ENCODE measurements around the gene DCTN1.
A peak's percentile ranks its signal among the peaks of the same experiment; 100 is the strongest.
"Not testable (repeated sequence)": the region's sequence is repeated elsewhere in the genome, so short reads cannot be mapped to it uniquely, and the experiment has no call there.

The DCTN1 gene

DNA sequence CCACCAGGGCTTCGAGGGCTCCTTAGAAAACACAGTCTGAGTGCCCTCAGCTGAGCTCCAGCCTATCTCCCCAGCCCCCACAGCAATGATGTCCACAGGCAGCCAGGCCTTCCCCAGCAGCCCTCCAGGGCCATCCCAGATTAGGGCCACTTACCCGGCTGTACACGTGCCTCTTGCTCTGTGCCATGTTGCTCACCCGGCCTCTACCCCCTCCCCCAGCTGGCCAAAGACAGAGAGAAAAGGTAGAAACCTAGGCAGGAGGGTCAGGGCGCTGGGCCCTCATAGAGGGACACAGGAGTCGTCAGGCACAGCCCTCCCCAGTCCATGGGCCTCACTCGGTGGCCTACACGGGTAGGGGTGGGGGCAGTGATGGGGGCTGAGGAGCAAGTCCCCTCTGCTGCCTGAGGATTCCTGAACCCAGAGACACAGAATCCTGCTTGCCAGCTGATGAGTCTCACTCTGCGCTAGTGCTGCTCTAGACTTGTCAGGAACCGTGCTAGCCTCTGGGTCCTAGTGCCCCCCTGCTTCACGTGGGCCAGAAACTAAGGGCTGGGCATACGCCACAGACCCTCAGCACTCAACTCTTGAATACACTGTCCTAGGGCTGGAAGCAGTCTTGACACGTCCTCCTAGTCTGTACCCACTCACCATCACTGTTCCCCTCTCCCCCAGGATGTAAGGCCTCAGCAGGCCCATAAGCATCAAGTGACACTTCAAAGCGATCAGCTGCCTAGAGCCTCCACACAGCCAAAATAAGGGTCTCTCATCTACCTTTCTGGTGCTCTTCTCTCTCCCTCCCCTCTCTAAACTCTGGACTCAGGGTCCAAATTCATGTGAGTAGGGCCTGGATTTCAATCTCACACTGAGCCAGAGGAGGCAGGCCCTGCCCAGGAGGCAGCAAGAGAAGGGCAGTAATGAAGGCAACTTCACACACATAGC is at the start of gene DCTN1:
DCTN1 (minus strand) TSS at position 461 of the 939 bp plus-strand sequence; CDS start at position 187, 274 bp downstream.
- H3K4me3 ChIP-seq = no peak within 1 kb of the TSS
- in situ Hi-C loops (cut with MboI; ENCODE audit: low sequenced_read_pairs) = no loop called here
- peaks cover 21% of the 10 kb centered on the region for H3K36me3 ChIP-seq (replicated peaks)
- peak in 1 of 2 experiments; percentile 50 for DNase-seq (ENCODE audit: low spot score in 2 of 2)
- H3K9me3 ChIP-seq = no peaks in the 10 kb centered on the region
- no peaks in the 10 kb centered on the region for H3K4me1 ChIP-seq
- H3K27me3 ChIP-seq (ENCODE audit: low read depth) = no peaks in the 10 kb centered on the region

DNA sequence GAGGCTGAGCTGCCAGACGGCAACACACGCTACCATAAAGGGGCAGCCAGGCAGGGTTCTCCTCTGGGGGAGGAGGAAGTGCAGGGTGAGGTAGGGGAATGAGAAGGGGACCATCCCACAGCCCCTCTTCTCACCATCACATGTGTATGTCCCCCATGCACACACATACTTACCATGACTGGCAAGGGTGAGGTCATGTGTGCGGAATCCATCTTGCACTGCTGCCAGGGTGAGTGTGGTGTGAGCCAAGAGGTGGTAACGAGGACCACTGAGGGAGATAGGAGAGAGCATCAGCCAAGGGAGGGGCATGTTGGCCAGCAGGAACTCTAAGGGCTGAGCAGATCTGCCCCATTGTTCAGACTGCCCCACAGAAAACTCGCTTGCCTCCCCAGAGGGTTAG is 48.6 kb upstream of the DCTN1 start:
- no peak overlapping the region for H3K4me3 ChIP-seq
- in situ Hi-C loops (cut with MboI; ENCODE audit: low sequenced_read_pairs) = no loop called here
- DNase-seq (ENCODE audit: low spot score in 2 of 2) = no peak
- H3K36me3 ChIP-seq (replicated peaks) = peaks cover 31% of the 10 kb centered on the region
- H3K4me1 ChIP-seq = no peaks in the 10 kb centered on the region
- no peaks in the 10 kb centered on the region for H3K27me3 ChIP-seq (ENCODE audit: low read depth)
- no peaks in the 10 kb centered on the region for H3K9me3 ChIP-seq

DNA sequence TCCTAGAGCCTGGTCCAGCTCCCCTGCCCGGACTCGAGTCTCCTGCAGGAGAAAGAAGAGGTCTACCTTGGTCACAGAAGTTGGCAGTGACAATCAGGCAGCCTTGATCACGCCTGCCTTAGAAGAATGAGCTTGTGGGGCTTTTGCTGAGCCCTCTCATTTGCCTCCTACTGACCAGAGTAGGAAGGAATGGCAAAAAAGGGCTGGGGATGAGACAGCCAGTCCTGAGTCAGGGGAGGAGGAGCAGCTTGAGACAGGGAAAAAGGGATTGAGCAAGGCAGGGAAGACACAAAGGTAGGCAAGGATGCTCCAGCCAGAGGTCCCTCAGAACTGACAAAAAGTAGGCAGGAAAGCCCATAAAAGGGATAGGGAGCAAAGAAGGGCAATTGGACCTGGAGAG is 47.4 kb upstream of the DCTN1 start:
- DNase-seq (ENCODE audit: low spot score in 2 of 2) = no peak
- H3K4me3 ChIP-seq = no peak overlapping the region
- no peaks in the 10 kb centered on the region for H3K9me3 ChIP-seq
- no peaks in the 10 kb centered on the region for H3K27me3 ChIP-seq (ENCODE audit: low read depth)
- peaks cover 31% of the 10 kb centered on the region for H3K36me3 ChIP-seq (replicated peaks)
- H3K4me1 ChIP-seq = no peaks in the 10 kb centered on the region
- in situ Hi-C loops (cut with MboI; ENCODE audit: low sequenced_read_pairs) = no loop called here

DNA sequence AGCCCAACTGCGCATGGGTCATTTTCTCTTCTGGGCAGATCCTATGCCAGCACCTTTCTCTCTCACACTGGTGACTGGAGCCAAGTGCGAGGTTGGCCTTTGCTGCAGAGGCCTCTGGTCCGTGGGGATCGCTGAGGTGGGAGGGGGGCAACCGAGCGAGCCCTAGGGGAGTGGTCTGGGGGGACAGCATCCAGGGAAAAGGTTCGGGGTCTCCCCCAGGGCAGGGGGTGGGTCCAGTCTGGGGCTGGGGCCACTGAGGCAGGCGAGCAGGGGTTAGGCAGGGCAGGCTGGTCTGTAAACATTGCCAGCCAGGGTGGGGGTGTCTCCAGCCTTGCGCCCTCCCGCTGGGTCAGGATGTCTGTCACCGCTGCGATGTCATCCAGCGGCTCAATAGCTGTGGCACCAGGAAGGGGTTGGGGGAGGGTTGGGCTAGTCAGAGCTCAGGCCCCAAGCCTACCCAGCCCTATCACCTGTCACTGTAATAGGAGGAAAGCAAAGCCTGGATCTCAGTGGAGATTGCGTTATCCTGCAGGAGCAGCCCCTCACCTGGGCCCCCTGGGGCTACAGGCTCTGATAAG is 46.2 kb upstream of the DCTN1 start:
- in situ Hi-C loops (cut with MboI; ENCODE audit: low sequenced_read_pairs) = no loop called here
- H3K4me1 ChIP-seq = no peaks in the 10 kb centered on the region; the same call in 1 of the 2 replicates
- no peak for DNase-seq (ENCODE audit: low spot score in 2 of 2)
- no peaks in the 10 kb centered on the region for H3K27me3 ChIP-seq (ENCODE audit: low read depth)
- H3K9me3 ChIP-seq = no peaks in the 10 kb centered on the region
- H3K4me3 ChIP-seq = no peak overlapping the region
- H3K36me3 ChIP-seq (replicated peaks) = peaks cover 31% of the 10 kb centered on the region

DNA sequence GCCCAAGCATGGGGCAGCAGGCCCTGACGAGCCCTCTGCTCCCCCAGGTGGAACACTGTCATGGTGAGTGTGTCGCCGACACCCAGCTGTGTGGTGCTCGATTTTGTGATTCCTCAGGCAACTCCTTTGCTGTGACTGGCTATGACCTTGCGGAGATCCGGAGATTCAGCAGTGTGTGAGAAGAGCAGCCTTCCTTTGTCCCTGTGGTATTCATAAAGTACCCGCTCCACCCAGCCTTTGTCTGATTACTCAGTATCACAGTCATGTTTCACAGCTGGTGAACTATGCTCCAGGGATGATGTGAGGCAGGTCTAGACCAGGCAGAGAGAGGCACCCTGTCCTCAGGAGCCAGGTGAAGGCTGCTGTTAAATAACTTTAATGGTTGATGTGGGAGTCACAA is 45.4 kb upstream of the DCTN1 start:
- DNase-seq (ENCODE audit: low spot score in 2 of 2) = no peak
- no peak overlapping the region for H3K4me3 ChIP-seq
- H3K36me3 ChIP-seq (replicated peaks) = peaks cover 31% of the 10 kb centered on the region
- in situ Hi-C loops (cut with MboI; ENCODE audit: low sequenced_read_pairs) = no loop called here
- H3K4me1 ChIP-seq = no peaks in the 10 kb centered on the region; the same call in 1 of the 2 replicates
- no peaks in the 10 kb centered on the region for H3K27me3 ChIP-seq (ENCODE audit: low read depth)
- no peaks in the 10 kb centered on the region for H3K9me3 ChIP-seq

DNA sequence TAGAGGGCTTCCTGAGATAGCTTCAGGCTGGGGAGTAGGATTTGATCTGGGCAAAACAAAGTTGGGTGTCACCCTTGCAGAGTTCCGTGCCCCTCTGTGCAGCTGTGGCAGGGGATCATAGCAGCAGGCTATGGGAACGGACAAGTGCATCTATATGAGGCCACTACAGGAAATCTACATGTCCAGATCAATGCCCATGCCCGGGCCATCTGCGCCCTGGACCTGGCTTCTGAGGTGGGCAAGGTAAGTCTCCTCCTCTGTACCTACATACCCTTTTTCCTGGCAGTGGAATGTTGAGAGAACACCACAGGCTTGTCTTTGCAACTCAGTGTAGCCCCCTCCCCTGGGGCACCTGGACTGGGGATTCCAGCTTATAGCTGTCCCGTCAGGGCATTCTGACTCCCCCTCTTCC is 44.9 kb upstream of the DCTN1 start:
- no peaks in the 10 kb centered on the region for H3K27me3 ChIP-seq (ENCODE audit: low read depth)
- H3K9me3 ChIP-seq = no peaks in the 10 kb centered on the region
- peaks cover 31% of the 10 kb centered on the region for H3K36me3 ChIP-seq (replicated peaks)
- no peak for DNase-seq (ENCODE audit: low spot score in 2 of 2)
- H3K4me1 ChIP-seq = no peaks in the 10 kb centered on the region; the same call in 1 of the 2 replicates
- in situ Hi-C loops (cut with MboI; ENCODE audit: low sequenced_read_pairs) = no loop called here
- no peak overlapping the region for H3K4me3 ChIP-seq

DNA sequence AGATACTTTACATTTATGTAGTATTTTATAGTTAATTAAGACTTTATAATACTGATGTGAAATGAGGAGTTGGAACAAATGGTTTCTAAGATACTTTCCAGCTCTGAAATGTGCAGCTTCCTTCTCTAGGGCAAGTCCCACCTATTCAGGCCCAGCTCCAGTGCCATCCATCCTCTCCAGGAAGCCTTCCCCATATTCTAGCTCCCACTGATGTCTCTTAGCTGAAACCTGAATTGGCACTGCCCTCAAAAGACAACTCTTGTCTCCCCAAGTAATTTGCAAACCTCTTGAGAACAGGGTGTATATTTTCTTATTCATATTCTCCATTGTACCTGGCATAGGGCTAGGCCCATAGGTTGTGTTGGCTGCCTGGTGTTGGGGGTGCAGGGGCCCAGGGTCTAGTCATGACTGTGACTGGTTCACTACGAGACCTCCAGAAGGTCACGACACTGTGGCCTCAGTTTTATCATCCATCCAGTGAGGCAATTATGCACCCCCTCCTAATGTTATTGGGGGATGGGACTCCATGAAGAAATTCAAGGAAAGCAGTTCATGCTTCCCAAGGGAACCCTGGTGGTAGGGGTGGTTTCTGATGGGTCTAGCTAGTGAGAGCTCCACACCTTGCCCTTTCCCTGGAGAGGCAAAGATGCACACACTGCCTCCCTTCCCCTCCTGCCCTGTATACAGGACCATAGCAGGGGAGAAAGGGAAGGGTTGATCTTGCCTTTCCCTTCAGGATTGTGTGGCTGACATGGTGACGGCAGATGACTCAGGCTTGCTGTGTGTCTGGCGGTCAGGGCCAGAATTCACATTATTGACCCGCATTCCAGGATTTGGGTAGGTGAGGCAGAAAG is 44.3 kb upstream of the DCTN1 start:
- H3K9me3 ChIP-seq = no peaks in the 10 kb centered on the region
- no peaks in the 10 kb centered on the region for H3K27me3 ChIP-seq (ENCODE audit: low read depth)
- H3K4me1 ChIP-seq = no peaks in the 10 kb centered on the region; the same call in 1 of the 2 replicates
- peaks cover 26% of the 10 kb centered on the region for H3K36me3 ChIP-seq (replicated peaks)
- H3K4me3 ChIP-seq = no peak overlapping the region
- in situ Hi-C loops (cut with MboI; ENCODE audit: low sequenced_read_pairs) = no loop called here
- DNase-seq (ENCODE audit: low spot score in 2 of 2) = no peak

DNA sequence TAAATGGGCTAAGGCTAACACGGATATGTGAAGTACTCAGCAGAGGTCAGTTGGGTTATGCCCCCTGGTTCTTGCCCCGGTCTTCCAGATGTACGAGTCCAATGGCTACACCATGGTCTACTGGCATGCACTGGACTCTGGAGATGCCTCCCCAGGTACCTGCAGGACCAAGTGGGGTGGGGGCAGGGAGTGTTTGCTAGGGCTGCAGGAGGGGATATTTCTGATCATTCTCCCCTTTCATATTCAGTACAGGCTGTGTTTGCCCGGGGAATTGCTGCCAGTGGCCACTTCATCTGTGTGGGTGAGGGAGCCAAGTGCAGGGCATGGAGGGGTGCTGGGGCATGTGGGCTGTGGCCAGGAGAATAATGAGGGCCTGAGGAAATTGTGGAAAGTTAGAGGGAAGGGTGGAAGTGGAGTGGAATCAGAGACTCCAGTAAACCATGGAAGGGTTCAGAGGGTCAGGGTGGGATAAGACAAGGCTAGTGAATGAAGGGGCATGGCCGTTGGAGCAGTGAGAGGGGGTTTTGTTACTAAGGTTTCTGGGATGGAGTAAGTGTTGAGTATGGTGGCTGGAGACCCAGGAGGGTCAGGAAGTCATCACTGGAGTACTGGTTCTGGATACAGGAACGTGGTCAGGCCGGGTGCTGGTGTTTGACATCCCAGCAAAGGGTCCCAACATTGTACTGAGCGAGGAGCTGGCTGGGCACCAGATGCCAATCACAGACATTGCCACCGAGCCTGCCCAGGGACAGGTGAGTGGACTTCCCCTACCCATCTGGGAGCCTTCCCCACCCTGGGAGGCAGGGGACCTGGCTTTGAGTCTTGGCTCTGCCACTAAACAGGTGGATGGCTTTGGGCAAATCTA is 43.4 kb upstream of the DCTN1 start:
- DNase-seq (ENCODE audit: low spot score in 2 of 2) = no peak
- H3K4me1 ChIP-seq = no peaks in the 10 kb centered on the region; the same call in 1 of the 2 replicates
- no peaks in the 10 kb centered on the region for H3K27me3 ChIP-seq (ENCODE audit: low read depth)
- in situ Hi-C loops (cut with MboI; ENCODE audit: low sequenced_read_pairs) = no loop called here
- peaks cover 20% of the 10 kb centered on the region for H3K36me3 ChIP-seq (replicated peaks)
- H3K4me3 ChIP-seq = no peak overlapping the region
- H3K9me3 ChIP-seq = no peaks in the 10 kb centered on the region

DNA sequence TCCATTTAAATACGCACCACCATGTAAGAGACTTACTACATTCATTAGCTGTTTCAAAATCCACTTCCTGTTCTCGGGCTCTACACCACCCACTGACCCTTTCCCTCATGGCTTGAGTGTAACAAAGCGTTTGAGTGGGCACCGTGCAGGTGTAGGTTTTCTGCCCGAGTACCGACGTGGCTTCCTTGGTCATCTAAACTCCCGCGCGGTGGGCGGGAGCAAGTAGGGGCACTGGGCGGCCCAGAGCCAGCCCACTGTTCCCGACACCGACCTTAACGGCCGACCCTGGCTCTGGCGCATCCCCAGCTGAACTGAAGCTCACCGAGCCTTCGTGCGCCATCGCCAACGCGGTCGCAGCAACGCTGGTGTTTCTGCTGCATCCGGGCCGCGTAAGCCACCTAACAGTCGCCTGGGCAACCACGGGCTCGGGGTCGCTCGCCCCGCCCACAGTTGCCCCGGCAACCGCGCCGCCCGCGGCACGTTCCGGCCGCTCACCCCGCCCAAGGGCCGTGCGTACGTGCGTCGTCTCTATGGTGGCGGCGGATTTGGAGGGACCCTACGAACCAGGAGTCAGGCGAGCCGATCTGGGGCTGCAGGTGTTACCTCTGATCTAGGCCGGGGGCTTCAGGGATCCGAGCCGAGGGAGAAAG is 41.2 kb upstream of the DCTN1 start, which contains the start of the genes C2orf81 and WDR54:
C2orf81 (minus strand) TSS at position 399 of the 650 bp plus-strand sequence; CDS start at position 340, 59 bp downstream.
WDR54 (plus strand) TSS at position 510 of the 650 bp plus-strand sequence. CDS start 424 bp downstream, outside the sequence.
- Histone ChIP-seq H3K36me3 (replicated peaks) (peaks cover 12% of the 10 kb centered on the region), H3K9me3 (no peaks in the 10 kb centered on the region), H3K27me3 (ENCODE audit: low read depth) (no peaks in the 10 kb centered on the region), H3K4me1 (no peaks in the 10 kb centered on the region; the same call in 1 of the 2 replicates), H3K4me3 (peak within 1 kb of the TSS; percentile 64)
- peak; percentile 80 to 94 for DNase-seq (ENCODE audit: low spot score in 2 of 2)
- in situ Hi-C loops (cut with MboI; ENCODE audit: low sequenced_read_pairs) = no loop called here

DNA sequence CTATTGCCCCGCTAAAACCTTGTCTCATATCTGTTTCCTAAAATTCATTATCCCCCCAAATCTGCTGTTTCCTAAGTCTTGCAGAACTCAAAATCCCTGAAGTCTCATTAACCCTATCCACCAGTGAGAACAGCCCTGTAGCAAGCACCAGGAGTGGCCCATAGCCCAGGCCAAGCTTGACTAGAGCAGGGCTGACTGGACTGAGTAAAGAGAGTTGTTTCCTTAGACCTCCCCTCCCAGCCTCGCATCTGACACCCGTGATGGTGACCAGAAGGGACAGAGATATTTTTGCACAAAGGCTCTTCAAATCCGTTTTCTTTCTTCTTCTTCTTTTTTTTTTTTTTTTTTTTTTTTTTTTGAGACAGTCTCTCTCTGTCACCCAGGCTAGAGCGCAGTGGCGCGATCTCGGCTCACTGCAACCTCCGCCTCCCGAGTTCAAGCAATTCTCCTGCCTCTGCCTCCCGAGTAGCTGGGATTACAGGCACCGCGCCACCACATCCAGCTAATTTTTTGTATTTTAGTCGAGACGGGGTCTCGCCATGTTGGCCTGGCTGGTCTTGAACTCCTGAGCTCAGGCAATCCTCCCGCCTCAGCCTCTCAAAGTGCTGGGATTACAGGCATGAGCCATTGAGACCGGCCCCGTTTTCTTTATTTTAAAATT is 40.5 kb upstream of the DCTN1 start:
- H3K36me3 ChIP-seq (replicated peaks); H3K4me1 ChIP-seq; in situ Hi-C loops (cut with MboI; ENCODE audit: low sequenced_read_pairs); H3K9me3 ChIP-seq; H3K27me3 ChIP-seq (ENCODE audit: low read depth); DNase-seq (ENCODE audit: low spot score in 2 of 2): not testable (repeated sequence)
- H3K4me3 ChIP-seq = peak overlapping the region; percentile 64; the same call in 1 of the 2 replicates

DNA sequence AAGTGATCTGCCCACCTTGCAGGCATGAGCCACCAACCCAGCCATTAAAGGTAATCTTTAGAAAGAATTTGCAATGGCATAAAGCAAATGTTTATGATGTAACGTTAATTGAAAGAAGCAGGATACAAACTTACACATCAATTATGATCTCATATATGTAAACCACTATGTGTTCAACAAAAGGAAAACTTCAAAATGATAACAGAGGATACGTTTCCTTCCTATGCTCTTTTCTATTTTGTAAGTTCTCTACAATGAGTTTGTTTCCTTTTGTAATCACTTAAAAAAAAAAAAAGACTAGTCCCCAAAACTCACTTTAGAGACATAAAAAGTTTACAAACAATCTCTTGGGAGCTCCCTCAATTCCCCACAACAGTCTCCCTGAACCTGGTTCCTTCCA is 39.9 kb upstream of the DCTN1 start:
- Histone ChIP-seq H3K9me3 (no peaks in the 10 kb centered on the region), H3K27me3 (ENCODE audit: low read depth) (no peaks in the 10 kb centered on the region), H3K36me3 (replicated peaks) (peaks cover 1% of the 10 kb centered on the region; the same call in 1 of the 2 replicates), H3K4me3 (no peak overlapping the region), H3K4me1 (no peaks in the 10 kb centered on the region; the same call in 1 of the 2 replicates)
- in situ Hi-C loops (cut with MboI; ENCODE audit: low sequenced_read_pairs) = no loop called here
- DNase-seq (ENCODE audit: low spot score in 2 of 2) = no peak

DNA sequence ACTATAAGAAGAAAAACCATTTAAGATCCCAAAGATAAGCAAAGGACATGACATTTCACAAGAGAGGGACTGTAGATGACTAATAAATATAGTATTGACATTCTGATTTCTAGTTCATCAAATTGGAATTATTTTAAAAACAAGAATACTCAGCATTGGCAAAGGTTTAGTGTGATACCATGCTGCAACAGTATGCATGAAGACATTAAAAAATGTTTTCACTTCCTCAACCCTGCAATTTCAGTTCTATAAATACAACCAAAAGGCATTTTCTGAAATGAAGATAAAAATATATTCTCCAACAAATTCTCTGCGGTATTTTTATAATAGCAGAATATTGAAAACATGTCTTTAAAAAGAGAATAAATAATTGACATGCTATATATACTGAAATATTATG is 39.2 kb upstream of the DCTN1 start:
- no peaks in the 10 kb centered on the region for H3K27me3 ChIP-seq (ENCODE audit: low read depth)
- in situ Hi-C loops (cut with MboI; ENCODE audit: low sequenced_read_pairs) = no loop called here
- no peak overlapping the region for H3K4me3 ChIP-seq
- DNase-seq (ENCODE audit: low spot score in 2 of 2) = no peak
- H3K36me3 ChIP-seq (replicated peaks) = no peaks in the 10 kb centered on the region
- no peaks in the 10 kb centered on the region; the same call in 1 of the 2 replicates for H3K4me1 ChIP-seq
- H3K9me3 ChIP-seq = no peaks in the 10 kb centered on the region

All from HAP-1 (cell line).